Activated CD4-positive, alpha-beta T cell treated with anti-CD3 and anti-CD28 coated beads, Interleukin-2, amount 50 U/mL, for 1 hour (primary cell): Measurements from ENCODE around the gene DNASE1L2.
A peak's percentile ranks its signal among the peaks of the same experiment; 100 is the strongest.

Experiments used
- DNase-seq: peaks from one replicate; pipeline ENCODE4 v3.0.0-alpha.2; 2020

The DNASE1L2 gene

GRCh38 chr16:2204416-2205103, 31.7 kb upstream of the DNASE1L2 start:
- DNase-seq: no peak

DNA sequence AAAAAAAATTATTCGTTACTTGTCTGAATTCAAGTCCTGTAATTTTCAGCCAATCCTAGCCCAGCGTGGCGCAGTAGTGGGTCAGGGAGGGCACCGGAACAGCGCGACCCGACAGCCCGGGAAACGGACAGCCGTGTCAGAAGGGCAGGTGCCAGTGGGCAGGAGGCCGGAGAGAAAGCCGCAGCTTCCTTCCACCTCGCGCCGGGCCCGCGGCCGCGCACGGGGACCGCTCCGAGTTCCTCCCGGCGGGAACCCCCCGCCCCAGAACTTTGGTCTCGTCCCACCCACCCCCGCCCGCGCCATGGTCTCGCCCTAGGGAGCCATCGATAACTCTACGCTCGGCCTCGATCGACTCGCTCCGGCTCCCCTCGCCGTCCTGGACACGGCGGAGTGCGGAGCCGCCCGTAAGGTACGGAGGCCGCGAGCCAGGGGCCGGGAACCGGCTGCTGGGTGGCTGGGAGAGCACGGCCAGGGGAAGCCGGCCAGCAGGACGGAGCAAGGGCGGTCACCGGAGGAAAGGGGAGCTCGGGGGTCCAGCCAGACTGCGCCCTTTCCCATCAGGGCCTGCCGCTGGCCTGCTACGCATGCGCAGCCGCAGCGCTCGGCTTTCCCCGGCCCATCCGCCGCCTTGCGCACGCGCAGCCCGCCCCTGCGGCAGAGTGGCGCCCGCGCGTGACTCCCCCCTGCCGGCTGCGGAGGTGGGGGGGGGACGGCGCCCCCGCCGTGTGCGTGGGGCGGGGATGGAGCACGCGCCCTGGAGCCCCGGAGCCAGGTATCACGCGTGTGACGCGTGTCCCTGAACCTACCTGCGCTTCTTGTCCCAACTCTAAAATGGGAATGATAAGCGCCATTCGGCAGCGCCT, 30.9 kb upstream of the DNASE1L2 start, which contains the start of gene MLST8:
Gene MLST8, plus strand, starts transcription at position 351 of the 863 bp plus-strand sequence. CDS start 632 bp downstream, outside the sequence.
- DNase-seq: peak; percentile 89

DNA sequence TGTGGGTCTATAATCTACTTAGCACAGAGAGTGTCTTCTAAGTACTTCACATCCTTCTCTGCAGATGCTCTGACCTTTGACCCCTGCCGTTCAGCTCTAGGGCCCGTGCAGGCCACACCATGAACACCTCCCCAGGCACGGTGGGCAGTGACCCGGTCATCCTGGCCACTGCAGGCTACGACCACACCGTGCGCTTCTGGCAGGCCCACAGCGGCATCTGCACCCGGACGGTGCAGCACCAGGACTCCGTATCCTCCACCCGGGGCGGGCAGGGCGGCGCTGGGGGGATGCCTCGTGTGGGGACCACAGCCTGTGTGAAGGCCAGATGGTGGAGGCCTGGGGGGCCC, 30.3 kb upstream of the DNASE1L2 start:
- no peak for DNase-seq

DNA sequence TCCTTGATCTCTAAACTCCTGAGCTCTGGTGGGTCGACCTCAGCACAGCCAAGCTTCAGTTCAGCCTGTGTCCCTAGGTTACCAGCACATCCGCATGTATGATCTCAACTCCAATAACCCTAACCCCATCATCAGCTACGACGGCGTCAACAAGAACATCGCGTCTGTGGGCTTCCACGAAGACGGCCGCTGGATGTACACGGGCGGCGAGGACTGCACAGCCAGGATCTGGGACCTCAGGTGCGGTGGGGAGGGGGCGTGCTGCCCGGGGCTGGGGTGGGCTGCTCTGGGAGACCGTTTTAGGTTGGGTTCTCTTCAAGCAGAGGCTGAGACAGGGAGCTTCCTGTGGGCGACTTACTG, 29.8 kb upstream of the DNASE1L2 start:
- no peak for DNase-seq

DNA sequence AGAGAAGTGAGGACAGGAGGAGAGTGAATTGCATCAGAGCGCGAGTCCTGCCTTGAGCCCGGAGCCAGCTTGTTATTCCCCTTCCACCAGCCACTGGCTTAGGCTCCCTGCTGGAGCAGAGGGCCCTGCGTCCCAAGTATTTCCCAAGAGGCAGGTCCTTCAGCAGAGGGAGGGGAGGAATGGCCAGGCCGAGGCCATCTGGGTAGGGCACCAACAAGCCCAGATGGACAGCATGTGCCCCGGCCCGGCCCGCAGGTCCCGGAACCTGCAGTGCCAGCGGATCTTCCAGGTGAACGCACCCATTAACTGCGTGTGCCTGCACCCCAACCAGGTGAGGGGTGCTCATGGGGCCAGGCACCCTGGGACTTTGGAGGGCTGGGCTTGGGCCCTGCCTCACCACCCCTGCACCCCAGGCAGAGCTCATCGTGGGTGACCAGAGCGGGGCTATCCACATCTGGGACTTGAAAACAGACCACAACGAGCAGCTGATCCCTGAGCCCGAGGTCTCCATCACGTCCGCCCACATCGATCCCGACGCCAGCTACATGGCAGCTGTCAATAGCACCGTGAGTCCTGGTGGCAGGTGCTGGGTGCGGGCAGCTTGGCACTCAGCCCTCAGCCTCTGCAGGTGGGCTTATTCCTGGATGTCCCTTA, 29.3 kb upstream of the DNASE1L2 start:
- DNase-seq: no peak

- no peak for DNase-seq
These were observed 28.4 kb upstream of the DNASE1L2 start for GRCh38 chr16:2207872-2208271.

DNA sequence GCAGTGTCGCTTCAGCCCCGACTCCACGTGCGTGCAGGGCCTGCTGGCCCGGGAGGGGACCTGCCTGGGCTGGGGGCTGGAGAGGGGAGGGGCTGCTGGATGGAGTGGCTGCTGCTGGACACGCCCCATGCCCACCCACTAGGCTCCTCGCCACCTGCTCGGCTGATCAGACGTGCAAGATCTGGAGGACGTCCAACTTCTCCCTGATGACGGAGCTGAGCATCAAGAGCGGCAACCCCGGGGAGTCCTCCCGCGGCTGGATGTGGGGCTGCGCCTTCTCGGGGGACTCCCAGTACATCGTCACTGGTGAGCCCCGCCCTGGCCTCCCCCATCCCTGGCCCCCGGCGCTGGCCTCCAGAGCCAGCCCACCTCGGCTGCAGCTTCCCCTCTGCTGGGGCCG, 27.9 kb upstream of the DNASE1L2 start:
- DNase-seq: no peak

GRCh38 chr16:2208772-2209171, 27.5 kb upstream of the DNASE1L2 start:
- DNase-seq: no peak

DNA sequence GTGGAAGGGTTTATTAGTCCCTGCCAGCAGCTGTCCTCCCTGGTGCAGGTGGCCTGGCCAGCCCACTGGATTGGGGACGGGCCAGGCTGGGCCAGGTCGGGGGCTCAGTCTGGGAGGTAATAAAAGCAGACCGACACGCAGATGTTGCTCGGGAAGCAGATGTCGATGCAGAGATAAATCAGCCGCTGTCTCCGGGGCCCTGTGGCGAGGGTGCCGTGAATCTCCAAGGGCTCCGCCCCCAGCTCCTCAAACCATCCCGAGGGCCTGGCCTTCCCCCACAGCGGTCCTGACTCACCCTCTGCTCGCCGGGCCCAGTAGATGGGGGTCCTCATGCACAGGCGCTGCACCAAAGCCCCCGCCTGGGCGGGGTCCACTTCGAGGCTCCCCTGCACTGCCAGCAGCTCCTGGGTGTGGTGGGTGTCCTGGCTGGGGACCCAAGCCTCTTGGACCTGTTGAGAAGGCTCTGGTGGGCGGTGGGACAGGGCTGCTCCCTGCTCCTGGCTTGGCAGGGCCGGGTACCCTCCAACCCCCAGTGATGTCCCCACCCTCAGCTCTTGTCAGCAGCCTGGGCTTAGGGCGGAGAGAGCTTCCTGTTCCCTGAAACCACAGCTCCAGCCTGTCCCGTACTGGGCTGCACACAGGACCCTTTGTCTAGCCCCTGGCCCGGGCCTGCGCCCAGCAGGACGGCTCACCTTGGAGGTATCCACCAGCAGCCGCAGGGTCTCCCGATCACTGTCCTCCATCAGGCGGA, 26.8 kb upstream of the DNASE1L2 start:
- no peak for DNase-seq

- DNase-seq: no peak
These were observed 26.3 kb upstream of the DNASE1L2 start for GRCh38 chr16:2210009-2210332.

- DNase-seq: no peak
These were observed 25.6 kb upstream of the DNASE1L2 start, which contains the start of gene BRICD5 for GRCh38 chr16:2210386-2211365. Gene BRICD5 (minus strand): TSS chr16:2210863. CDS start chr16:2210833, 30 bp downstream.

GRCh38 chr16:2211923-2212347, 24.3 kb upstream of the DNASE1L2 start:
- DNase-seq: no peak

DNA sequence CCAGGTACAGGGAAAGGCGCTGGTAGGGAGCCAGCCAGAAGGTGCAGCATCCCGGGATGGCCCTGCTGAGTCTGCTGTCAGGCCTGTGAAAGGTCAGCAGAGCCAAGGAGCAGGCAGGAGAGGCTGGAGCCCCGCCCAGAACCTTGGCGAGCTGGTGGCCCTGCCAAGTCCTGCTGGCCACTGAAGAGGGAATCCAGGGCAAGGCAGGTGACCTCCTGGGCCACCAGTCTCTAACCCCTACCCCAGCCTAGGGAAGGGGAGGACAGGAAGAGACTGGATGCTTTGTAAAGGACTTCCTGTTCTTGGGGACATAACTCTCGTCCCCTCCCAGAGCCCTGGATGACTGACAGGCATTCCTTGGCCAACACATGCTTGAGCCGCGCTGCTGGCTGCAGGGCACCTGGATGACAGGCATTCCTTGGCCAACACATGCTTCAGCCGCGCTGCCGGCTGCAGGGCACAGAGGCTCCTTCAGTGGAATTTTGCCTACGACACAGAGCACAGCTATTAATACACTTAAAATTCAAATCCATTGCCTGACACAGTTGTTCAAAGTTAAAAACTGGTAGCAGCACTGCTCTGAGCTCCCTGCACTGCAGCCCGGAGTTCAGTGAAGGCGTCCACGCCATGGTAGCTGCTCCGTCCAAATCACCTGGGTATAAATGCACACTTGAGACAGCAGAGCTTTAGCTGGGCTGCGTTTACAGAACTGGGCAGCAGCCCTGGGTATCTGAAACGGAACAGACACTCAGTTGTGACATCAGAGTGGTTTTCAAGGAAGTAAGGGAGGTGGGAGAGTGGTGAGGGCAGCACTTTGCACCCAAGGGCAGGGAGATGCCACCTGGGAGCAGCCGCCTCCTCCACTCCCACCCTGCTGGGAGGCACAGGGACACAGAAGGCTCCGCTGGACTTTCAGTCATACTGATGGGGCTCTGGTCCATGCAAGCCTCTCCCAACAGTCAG, 23.6 kb upstream of the DNASE1L2 start:
- DNase-seq: no peak

- DNase-seq: no peak
These were observed 22.2 kb upstream of the DNASE1L2 start for GRCh38 chr16:2213817-2214718.

- no peak for DNase-seq
These were observed 21.6 kb upstream of the DNASE1L2 start, which contains the start of gene PGP for GRCh38 chr16:2214719-2214968. Gene PGP (minus strand): TSS chr16:2214840. CDS start chr16:2214777, 63 bp downstream.

- no peak for DNase-seq
These were observed 19.9 kb upstream of the DNASE1L2 start for GRCh38 chr16:2216330-2216729.

- peak; percentile 99 for DNase-seq
These were observed 12.9 kb upstream of the DNASE1L2 start, which contains the start of gene E4F1 for GRCh38 chr16:2223221-2223941. Gene E4F1 (plus strand): TSS chr16:2223591. CDS start chr16:2223614, 23 bp downstream.

GRCh38 chr16:2223942-2224486, 12.2 kb upstream of the DNASE1L2 start:
- no peak for DNase-seq
